ENCODE measurements around the gene BTBD2. TPM values are rescaled to one million over a fixed set of nuclear protein-coding genes. Genes with fewer than 3 reads are reported as not detected.

BTBD2 gene
- polyA plus RNA-seq, 3 donors: 74.2 to 95.2 (median 77.0) TPM

DNA sequence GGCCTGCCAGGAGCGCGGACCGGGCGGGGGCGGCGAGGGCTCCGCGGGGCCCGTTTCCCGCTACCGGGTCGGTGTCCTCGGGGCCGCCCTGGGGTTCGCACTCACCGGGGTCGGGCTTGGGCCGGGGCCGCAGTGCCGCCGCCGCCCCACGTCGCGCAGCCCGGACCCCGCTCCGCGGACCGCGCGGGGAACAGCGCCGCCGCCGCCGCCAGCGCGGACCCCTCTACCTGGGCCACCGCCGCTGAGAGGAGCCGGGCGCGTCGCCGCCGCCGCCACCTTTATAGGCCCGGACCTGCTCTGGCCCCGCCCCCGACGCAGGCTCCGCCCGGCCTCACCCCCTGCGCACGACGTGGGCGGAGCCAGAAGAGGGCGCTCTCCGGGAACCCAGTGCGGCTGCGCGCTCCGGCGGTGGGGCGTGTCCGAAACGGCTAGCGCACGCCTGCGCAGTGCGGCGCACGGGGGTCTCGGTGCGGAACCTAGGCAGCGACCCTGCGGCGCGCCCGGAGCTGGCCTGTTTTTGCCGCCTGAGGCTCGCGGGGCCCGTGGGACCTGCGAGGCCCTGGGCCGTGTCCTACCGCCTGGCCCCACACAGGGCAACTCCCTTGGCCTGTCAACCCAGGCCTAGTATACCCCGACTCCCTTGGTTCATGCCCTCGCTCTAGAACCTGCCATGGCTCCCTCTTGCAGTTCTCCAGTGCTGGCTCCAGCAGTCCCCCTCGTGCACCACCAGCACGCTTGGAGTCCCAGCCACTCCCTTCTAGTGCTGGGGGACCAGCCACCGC lies 35.7 kb upstream of the BTBD2 start, which contains the start of gene MKNK2:
MKNK2 (minus strand) TSS at position 254 of the 782 bp plus-strand sequence. CDS start 393 bp downstream, outside the sequence.
- DNase-seq (ENCODE audit: low read depth in 3 of 3, low spot score in 2 of 3): peak in 2 of 3 donors; percentile 75 to 78

DNA sequence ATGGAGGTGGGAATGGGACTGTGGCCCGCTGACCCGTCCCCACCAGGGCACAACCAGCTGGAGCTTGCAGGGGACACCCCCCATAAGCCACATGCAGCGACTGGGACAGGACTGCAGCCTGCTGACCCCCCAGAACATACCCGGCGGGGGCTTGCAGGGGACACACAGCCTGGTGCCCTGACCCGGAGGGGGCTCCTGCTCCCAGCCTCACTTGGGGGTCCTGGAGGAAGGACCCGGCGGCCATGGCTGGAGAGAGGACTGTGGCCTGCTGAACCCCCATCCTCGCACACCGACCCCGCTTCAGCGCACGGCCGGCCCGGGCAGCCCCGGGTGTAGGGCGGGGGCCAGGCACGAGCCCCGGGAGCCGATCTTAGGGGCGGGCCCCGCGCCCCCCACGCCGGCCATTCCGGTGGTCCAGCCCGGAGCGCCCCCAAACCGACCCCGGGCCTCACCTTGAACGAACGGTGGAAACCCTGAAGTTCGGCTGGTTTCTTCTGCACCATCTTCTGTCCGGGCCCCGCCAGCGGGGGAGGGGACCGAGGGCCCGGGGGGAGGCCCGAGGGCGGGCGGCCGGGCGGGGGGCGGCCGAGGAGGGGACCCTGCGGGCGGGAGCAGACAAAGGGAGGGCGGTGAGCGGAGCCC lies 35.0 kb upstream of the BTBD2 start:
- DNase-seq (ENCODE audit: low read depth in 3 of 3, low spot score in 2 of 3): no peak

DNA sequence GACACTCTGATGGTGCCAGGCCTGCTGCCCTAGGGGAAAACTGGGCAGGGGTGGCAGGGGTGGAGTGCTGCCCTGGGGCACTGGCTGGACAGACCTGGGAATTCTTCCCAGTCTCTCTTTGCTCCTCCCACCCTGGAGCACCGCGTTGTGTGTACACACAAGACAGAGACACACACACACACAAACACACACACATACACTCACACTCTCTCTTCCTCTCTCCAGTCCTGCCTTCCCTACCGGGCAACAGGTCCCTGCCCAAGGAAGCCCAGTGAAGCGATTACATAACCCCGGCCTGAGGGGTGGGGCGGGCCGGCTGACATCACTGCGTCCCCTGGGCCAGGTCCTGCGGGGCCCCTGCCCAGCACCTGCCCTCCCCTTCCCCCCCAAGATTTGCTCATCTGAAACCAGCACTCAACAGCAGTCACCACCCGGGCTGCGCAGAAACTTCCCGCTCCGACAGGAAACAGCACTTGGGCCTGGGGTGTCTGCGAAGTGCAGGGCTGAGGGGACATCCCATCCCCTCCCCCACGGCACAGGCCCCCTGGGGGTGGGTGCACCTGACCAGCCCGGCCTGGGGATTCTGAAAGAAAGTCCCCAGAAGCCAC lies 34.3 kb upstream of the BTBD2 start:
- no peak for DNase-seq (ENCODE audit: low read depth in 3 of 3, low spot score in 2 of 3)

GRCh38 chr19:2048959-2049740 lies 33.6 kb upstream of the BTBD2 start:
- no peak for DNase-seq (ENCODE audit: low read depth in 3 of 3, low spot score in 2 of 3)

GRCh38 chr19:2048104-2048958 lies 32.8 kb upstream of the BTBD2 start:
- DNase-seq (ENCODE audit: low read depth in 3 of 3, low spot score in 2 of 3): no peak

- DNase-seq (ENCODE audit: low read depth in 3 of 3, low spot score in 2 of 3): no peak
Measured at GRCh38 chr19:2047449-2048103, 32.1 kb upstream of the BTBD2 start.

GRCh38 chr19:2047076-2047448 lies 31.5 kb upstream of the BTBD2 start:
- no peak for DNase-seq (ENCODE audit: low read depth in 3 of 3, low spot score in 2 of 3)

DNA sequence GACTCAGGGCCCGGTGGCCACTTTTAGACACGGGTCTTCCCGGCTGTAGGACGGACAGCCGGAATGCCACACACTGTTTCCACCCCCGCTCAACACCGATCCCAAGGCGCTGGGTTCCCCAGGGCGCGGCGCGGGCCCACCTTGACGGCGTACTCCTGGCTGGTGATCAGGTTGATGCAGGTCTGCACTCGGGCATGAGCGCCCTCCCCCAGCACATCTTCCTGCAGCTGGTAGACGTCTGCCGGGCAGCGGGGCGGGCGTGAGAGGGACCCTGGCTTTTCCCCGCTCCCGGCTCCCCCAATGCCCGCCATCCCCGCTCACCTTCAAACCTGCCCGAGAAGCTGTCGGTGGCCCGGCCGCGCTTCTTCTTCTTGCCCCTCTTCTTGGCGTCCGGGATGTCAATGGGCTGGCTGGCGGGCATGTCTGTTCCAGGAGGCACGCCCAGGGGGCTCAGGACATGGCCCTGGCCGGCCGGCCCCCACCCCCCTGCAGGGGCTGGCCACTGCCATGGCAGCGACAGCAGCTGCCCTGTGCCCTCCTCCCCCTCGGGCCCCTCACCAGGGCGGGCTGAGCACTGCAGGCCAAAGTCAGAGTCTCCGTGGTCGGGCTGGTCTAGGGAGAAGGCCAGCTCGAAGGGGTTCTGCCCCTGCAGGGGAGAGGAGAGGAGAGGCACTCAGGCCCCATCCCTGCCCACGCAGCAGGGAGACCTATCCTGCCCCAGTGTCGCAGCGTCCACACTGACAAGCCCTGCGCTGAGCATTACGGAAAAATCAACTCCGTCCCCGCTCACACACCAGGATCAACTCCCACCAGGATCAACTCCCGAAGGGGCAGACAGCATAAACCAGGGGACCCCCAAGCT lies 30.8 kb upstream of the BTBD2 start:
- no peak for DNase-seq (ENCODE audit: low read depth in 3 of 3, low spot score in 2 of 3)

- no peak for DNase-seq (ENCODE audit: low read depth in 3 of 3, low spot score in 2 of 3)
Measured at GRCh38 chr19:2045501-2046045, 30.1 kb upstream of the BTBD2 start.

- no peak for DNase-seq (ENCODE audit: low read depth in 3 of 3, low spot score in 2 of 3)
Measured at GRCh38 chr19:2044709-2045500, 29.4 kb upstream of the BTBD2 start.

DNA sequence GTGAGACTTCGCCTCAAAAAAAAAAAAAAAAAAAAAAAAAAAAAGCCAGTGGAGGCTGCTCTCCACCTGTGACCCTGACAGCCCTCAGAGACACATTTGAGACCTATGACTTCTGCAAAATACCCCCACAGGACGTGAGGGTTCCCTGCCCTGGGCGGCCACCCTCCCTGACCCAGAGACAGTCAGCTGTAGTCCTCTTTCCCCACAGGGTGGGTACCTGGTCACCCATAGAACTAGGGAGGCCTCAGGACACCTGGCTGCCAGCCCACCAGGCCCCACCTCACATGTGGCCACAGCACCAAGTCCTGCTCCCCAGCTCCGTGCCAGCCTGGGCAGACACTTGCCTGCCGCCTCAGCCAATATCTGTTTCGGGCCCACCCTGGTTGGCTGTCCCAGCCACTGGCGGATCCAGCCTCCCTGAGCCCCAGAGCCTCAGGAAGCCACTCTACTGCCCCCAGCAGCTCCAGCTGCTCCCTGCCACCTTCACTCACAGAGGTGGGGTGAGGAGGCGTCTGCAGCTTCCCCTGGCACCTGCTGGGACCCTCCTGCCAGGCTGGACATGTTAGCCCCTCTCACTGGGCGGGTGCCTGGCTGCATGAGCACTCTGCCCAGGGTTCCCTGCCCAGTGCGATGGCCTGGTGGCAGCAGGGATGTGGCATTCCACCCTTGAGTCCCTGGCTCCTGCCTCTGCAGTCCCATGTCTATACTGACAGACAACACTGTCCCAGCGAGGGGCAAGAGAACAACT lies 28.6 kb upstream of the BTBD2 start:
- no peak for DNase-seq (ENCODE audit: low read depth in 3 of 3, low spot score in 2 of 3)

DNA sequence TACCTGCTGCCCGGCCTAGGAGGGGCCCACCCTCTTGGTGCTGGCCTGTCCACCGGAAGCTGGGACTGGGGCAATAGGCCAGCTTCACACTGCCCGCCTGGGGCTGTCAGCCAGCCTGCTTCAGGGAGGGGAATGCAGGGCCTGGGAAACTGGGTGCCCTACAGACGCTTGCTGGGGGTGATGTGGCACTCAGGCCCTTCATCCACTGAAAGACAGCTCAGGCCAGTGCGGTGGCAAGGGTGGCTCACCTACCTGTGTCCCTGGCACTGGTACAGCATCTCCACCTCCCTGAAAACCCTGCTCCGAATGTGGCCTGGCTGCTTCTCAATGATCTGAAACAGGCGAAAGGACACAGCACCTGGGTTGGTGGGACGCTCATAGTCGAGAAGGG lies 27.7 kb upstream of the BTBD2 start:
- DNase-seq (ENCODE audit: low read depth in 3 of 3, low spot score in 2 of 3): no peak

DNA sequence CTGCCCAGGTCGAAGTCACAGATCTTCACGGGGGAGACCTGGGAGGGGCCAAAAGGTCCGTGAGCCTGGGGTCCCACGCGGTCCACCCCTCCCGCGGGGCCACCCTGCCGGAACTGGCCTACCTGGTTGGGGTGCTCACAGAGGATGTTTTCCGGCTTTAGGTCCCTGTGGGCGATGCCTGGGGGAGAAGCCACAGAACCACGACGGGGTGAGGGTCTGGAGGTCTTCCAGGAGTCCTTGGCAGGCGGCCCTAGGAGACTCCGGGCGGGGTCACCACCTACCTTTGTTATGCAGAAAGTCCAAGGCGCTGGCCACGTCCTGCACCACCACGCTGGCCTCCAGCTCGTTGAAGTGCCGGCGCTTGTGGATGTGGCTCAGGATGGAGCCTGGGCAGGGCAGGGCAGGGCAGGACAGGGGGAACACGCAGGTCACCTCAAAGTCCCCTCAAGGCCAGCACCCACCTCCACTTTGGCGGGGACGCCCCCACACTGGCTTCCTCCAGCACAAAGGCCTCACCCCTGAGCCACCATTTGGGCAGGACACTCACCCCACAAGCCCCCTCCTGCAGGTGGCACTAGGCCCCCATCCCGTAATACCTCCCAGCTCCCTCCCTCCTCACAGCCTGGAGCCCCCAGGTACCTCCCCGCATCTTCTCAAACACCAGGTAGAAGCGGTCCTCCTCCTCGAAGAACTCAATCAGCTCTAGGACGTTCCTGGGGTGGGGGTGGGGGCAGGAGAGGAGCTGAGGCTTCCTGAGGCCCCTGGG lies 27.2 kb upstream of the BTBD2 start:
- no peak for DNase-seq (ENCODE audit: low read depth in 3 of 3, low spot score in 2 of 3)

GRCh38 chr19:2041683-2042484 lies 26.4 kb upstream of the BTBD2 start:
- DNase-seq (ENCODE audit: low read depth in 3 of 3, low spot score in 2 of 3): peak in 2 of 3 donors; percentile 79 to 84

GRCh38 chr19:2041433-2041682 lies 25.8 kb upstream of the BTBD2 start:
- no peak for DNase-seq (ENCODE audit: low read depth in 3 of 3, low spot score in 2 of 3)
